Mucosa of descending colon (tissue), 3 donors: Measurements from ENCODE around the gene PDGFRB. TPM values are rescaled to one million over a fixed set of nuclear protein-coding genes. Genes with fewer than 3 reads are reported as not detected.
A peak's percentile ranks its signal among the peaks of the same experiment; 100 is the strongest.

Experiments
- ATAC-seq: fragments of 200-7000 bp; cut with Tn5 transposase; one replicate; pipeline ENCODE4 v1.9.1; 2020; ENCODE audit warnings: mild to moderate bottlenecking, moderate library complexity
- DNase-seq, 3 donors: peaks; one replicate each; pipeline ENCODE4 v3.0.0-alpha.2; 2020
- H3K36me3 ChIP-seq: fragments of 200-600 bp; one replicate; pipeline ENCODE4 v1.8.0; 2021; ENCODE audit warnings: low read depth, mild to moderate bottlenecking
- H3K4me1 ChIP-seq: fragments of 200-600 bp; one replicate; pipeline ENCODE4 v1.8.0; 2021; ENCODE audit warnings: low read depth, mild to moderate bottlenecking
- H3K4me3 ChIP-seq: fragments of 200-600 bp; one replicate; pipeline ENCODE4 v1.8.0; 2021; ENCODE audit warnings: mild to moderate bottlenecking
- H3K9me3 ChIP-seq: fragments of 200-600 bp; one replicate; pipeline ENCODE4 v1.8.0; 2021; ENCODE audit warnings: mild to moderate bottlenecking
- CTCF ChIP-seq: fragments of 200-600 bp; IDR thresholded peaks from one replicate; pipeline ENCODE4 v1.8.0; 2022; ENCODE audit warnings: antibody characterized with exemption, mild to moderate bottlenecking
- intact Hi-C, 2 donors: fragments of 100-400 bp; cut with DNase I in 1 of 2; cut with micrococcal nuclease in 1 of 2; formaldehyde crosslinking; loops; one replicate each; pipeline versions ENCODE4 v1.11.0 to v1.11.1; 2022; cut with DNase I, micrococcal nuclease
- total RNA-seq, 3 donors: library from RNA; stranded (reverse); fragmentation: NEBNext Ultra II Directional in 2 of 3; extraction: Animal tissue kit (Norgen Biotek cat#: 25700) in 2 of 3; gene quantifications; one replicate each; pipeline versions ENCODE4 v1.2.1 to v1.2.4, GENCODE V29; 2021 to 2023
- donor health status: DM: no; HTN: no; CAD: no; lungs with moderate emphysema.
- donor health status: DM: no; HTN: no; CAD: no.
- donor health status: DM: no; HTN: yes; CAD: no.

The PDGFRB gene
- total RNA-seq, 3 donors from 2014 or later = 13.9 to 61.5 (median 27.1) TPM

GRCh38 chr5:150068961-150069645 is 86.5 kb downstream of the PDGFRB start:
- ATAC-seq (no peak), DNase-seq (no peak)
- no peak for TF ChIP-seq CTCF
- H3K9me3 ChIP-seq = no peaks in the 10 kb centered on the region
- no peak overlapping the region for H3K4me3 ChIP-seq
- intact Hi-C loops = no loop called here
- no peaks in the 10 kb centered on the region for H3K4me1 ChIP-seq
- no peaks in the 10 kb centered on the region for H3K36me3 ChIP-seq

GRCh38 chr5:150068472-150068871 is 87.2 kb downstream of the PDGFRB start:
- H3K36me3 ChIP-seq = no peaks in the 10 kb centered on the region
- ATAC-seq = peak; percentile 47
- H3K4me3 ChIP-seq = no peak overlapping the region
- intact Hi-C loops = no loop called here
- H3K9me3 ChIP-seq = no peaks in the 10 kb centered on the region
- DNase-seq = peak in 2 of 3 donors; percentile 54 to 57
- no peak for TF ChIP-seq CTCF
- H3K4me1 ChIP-seq = no peaks in the 10 kb centered on the region

GRCh38 chr5:150068071-150068470 is 87.6 kb downstream of the PDGFRB start:
- Histone ChIP-seq H3K4me1 (no peaks in the 10 kb centered on the region), H3K9me3 (no peaks in the 10 kb centered on the region), H3K36me3 (no peaks in the 10 kb centered on the region), H3K4me3 (no peak overlapping the region)
- intact Hi-C loops = no loop called here
- DNase-seq (no peak), ATAC-seq (no peak)
- TF ChIP-seq CTCF = no peak

- no peaks in the 10 kb centered on the region for H3K9me3 ChIP-seq
- ATAC-seq (no peak), DNase-seq (no peak)
- H3K36me3 ChIP-seq = no peaks in the 10 kb centered on the region
- no peaks in the 10 kb centered on the region for H3K4me1 ChIP-seq
- intact Hi-C loops = no loop called here
- no peak overlapping the region for H3K4me3 ChIP-seq
- TF ChIP-seq CTCF = no peak
Measured at GRCh38 chr5:150067405-150067960, 88.2 kb downstream of the PDGFRB start.

GRCh38 chr5:150066901-150067396 is 88.7 kb downstream of the PDGFRB start:
- intact Hi-C loops = no loop called here
- DNase-seq = no peak
- TF ChIP-seq CTCF = no peak
- no peak for ATAC-seq
- no peaks in the 10 kb centered on the region for H3K9me3 ChIP-seq
- no peak overlapping the region for H3K4me3 ChIP-seq
- no peaks in the 10 kb centered on the region for H3K36me3 ChIP-seq
- no peaks in the 10 kb centered on the region for H3K4me1 ChIP-seq
